HFFc6 (cell line): Measurements from ENCODE around the gene MTFP1. TPM values are rescaled to one million over a fixed set of nuclear protein-coding genes. Genes with fewer than 3 reads are reported as not detected.

Experiments
- DNase-seq: peaks from one replicate; pipeline ENCODE4 v3.0.0-alpha.2; 2018
- H3K27ac Mint-ChIP-seq: 2 replicates; pipeline ENCODE4 v1.8.0; 2020; ENCODE audit warnings: mild to moderate bottlenecking, mixed read lengths
- H3K27me3 Mint-ChIP-seq: 2 replicates; pipeline ENCODE4 v1.8.0; 2021; ENCODE audit warnings: mild to moderate bottlenecking, moderate library complexity, mixed read lengths; ENCODE audit not compliant: insufficient read depth
- H3K36me3 Mint-ChIP-seq: 2 replicates; pipeline ENCODE4 v1.8.0; 2021; ENCODE audit warnings: low read depth, mixed read lengths
- H3K4me1 Mint-ChIP-seq: 2 replicates; pipeline ENCODE4 v1.8.0; 2020; ENCODE audit warnings: low read depth, mixed read lengths
- H3K4me3 Mint-ChIP-seq: 2 replicates; pipeline ENCODE4 v1.8.0; 2020; ENCODE audit warnings: mild to moderate bottlenecking, moderate library complexity, mixed read lengths
- H3K9me3 Mint-ChIP-seq: 2 replicates; pipeline ENCODE4 v1.8.0; 2020; ENCODE audit warnings: mild to moderate bottlenecking, mixed read lengths
- total RNA-seq, 6 experiments: library from RNA; stranded (reverse); fragmentation: NEBNext Ultra II Directional; extraction: Animal tissue kit (Norgen Biotek cat#: 25700); gene quantifications; 2 replicates in 1 of 6; 3 replicates in 5 of 6; pipeline ENCODE4 v1.2.3, GENCODE V29; 2021
- TF ChIP-seq, protein P1 (sequence below): fragments of 200-600 bp; sonication (generic); IDR thresholded peaks from 2 replicates; pipeline ENCODE4 v1.5.0; 2021; ENCODE audit warnings: antibody characterized with exemption, mild to moderate bottlenecking

The MTFP1 gene
- total RNA-seq, 6 experiments from 2014 or later: 1.7 to 5.7 (median 4.1) TPM

DNA sequence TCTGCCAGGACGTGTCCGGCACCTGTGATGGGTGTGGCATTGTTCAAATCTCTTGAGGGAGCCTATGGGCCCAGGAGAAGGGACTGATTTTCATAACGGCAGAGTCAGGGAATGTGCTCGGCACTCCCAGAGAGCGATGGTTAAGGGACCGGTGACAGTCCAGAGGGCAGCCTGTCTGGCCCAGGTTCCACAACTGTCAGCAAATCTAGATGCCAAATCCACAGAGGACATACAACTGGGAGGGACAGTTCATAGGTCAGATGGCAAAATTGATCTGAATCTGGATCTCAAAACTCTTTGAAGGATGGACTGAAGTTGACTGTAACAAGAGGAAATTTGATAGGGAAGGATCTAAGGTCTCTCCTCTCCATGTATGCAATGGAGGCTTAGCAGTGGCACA, 21.3 kb upstream of the MTFP1 start:
- H3K36me3 Mint-ChIP-seq: peaks cover 7% of the 10 kb centered on the region
- H3K4me3 Mint-ChIP-seq: no peak overlapping the region
- no peak for DNase-seq
- H3K9me3 Mint-ChIP-seq: no peaks in the 10 kb centered on the region
- peaks cover 2% of the 10 kb centered on the region for H3K27me3 Mint-ChIP-seq
- peaks cover 22% of the 10 kb centered on the region for H3K4me1 Mint-ChIP-seq
- no peak overlapping the region for H3K27ac Mint-ChIP-seq
- TF ChIP-seq, protein P1, sequence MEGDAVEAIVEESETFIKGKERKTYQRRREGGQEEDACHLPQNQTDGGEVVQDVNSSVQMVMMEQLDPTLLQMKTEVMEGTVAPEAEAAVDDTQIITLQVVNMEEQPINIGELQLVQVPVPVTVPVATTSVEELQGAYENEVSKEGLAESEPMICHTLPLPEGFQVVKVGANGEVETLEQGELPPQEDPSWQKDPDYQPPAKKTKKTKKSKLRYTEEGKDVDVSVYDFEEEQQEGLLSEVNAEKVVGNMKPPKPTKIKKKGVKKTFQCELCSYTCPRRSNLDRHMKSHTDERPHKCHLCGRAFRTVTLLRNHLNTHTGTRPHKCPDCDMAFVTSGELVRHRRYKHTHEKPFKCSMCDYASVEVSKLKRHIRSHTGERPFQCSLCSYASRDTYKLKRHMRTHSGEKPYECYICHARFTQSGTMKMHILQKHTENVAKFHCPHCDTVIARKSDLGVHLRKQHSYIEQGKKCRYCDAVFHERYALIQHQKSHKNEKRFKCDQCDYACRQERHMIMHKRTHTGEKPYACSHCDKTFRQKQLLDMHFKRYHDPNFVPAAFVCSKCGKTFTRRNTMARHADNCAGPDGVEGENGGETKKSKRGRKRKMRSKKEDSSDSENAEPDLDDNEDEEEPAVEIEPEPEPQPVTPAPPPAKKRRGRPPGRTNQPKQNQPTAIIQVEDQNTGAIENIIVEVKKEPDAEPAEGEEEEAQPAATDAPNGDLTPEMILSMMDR: no peak

DNA sequence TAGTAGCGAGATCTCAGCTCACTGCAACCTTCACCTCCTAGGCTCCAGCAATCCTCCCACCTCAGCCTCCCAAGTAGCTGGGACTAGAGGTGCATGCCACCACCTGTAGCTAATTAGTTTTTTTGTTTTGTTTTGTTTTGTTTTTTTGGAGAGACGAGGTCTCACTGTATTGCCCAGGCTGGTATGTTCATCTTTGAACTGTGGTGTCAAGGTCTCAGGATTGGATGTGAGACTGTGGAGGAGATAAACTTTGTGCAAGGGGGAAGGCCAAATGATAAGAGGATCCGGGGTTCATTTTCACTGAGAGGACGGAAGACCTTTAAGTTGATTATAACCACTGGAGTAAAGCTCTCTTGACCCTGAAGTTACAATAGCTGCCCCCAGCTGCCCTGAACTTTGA, 19.8 kb upstream of the MTFP1 start:
- Mint-ChIP-seq H3K27me3 (peaks cover 2% of the 10 kb centered on the region), H3K9me3 (no peaks in the 10 kb centered on the region), H3K4me1 (peaks cover 24% of the 10 kb centered on the region), H3K36me3 (peaks cover 10% of the 10 kb centered on the region), H3K4me3 (no peak overlapping the region), H3K27ac (peak overlapping the region; percentile 16; the same call in 1 of the 2 replicates)
- TF ChIP-seq, protein P1: no peak
- DNase-seq: no peak

DNA sequence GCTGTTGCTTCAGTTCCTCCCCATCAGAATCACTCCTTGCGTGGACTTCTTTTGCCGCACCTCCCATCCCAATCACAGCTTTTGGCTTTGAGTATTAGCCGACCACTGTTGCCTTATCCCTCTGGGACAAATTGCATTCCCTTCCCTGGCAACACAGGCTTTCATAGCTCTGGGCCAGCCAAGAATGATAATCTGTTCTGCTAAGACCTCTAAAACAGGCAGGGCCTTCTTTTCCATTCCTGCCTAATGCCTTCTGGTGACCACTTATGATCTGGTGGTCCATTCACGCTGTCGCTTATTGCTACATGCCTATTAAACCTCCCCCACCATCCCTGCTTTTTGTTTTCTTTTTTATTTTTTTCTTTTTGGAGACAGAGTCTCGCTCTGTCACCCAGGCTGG, 19.2 kb upstream of the MTFP1 start:
- H3K27ac Mint-ChIP-seq: no peak overlapping the region
- peaks cover 2% of the 10 kb centered on the region for H3K27me3 Mint-ChIP-seq
- no peak for DNase-seq
- H3K4me1 Mint-ChIP-seq: peaks cover 24% of the 10 kb centered on the region
- TF ChIP-seq, protein P1: no peak
- H3K9me3 Mint-ChIP-seq: no peaks in the 10 kb centered on the region
- peaks cover 16% of the 10 kb centered on the region for H3K36me3 Mint-ChIP-seq
- H3K4me3 Mint-ChIP-seq: no peak overlapping the region

DNA sequence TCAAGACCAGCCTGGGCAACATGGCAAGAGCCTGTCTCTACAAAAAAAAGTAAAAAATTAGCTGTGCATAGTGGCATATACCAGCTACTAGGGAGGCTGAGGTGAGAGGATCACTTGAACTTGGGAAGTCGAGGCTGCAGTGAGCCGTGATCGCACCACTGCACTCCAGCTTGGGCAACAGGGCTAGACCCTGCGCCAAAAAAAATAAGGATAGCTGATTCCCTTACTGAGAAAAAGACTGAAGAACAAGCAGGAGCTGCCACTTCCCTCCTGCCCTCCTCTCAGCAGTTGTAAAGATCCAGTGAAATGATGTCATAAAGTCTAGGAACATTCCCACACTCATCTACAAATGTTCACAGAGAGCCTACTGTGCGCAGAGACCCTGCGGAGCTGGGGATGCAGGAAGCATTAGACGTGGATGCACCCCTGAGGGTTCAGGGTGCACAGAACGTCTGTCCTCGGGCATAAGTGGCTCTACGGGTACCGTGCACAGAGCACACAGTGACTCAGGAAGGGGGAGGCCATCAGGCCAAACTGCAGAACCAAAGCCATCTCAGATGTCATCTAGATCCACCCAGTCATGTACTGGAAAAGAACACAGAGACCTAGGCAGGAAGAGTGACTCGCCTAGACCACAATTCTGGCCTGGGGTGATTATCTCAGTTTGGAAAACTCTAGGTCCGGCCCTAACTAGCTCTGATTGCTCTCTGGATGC, 17.0 kb upstream of the MTFP1 start:
- Mint-ChIP-seq H3K4me1 (peaks cover 33% of the 10 kb centered on the region), H3K4me3 (peak overlapping the region; percentile 35), H3K27ac (peak overlapping the region; percentile 93), H3K36me3 (peaks cover 33% of the 10 kb centered on the region), H3K27me3 (peaks cover 2% of the 10 kb centered on the region), H3K9me3 (no peaks in the 10 kb centered on the region)
- DNase-seq: peak; percentile 93
- TF ChIP-seq, protein P1: no peak

DNA sequence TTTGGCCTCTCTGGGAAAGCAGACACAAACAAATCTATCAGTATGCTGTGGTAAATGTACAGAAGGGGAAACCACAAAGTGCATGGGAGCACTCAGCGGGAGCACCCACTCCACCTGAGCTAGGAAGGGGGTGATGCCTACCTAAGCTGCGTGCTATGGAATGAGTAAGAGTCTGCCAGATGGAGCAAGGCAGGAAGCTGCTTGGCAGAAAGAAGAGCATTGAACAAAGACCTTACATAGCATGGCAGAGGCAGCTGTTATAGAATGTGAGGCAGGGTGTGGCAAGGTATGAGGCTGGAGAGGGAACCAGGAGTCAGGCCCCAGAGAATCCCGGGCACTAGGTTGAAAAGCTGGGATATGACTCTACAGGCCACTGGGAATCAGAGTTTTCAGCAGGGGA, 13.8 kb upstream of the MTFP1 start:
- Mint-ChIP-seq H3K27ac (peak overlapping the region; percentile 39; the same call in 1 of the 2 replicates), H3K27me3 (peaks cover 2% of the 10 kb centered on the region), H3K36me3 (peaks cover 44% of the 10 kb centered on the region), H3K9me3 (no peaks in the 10 kb centered on the region), H3K4me3 (no peak overlapping the region), H3K4me1 (peaks cover 61% of the 10 kb centered on the region)
- TF ChIP-seq, protein P1: no peak
- no peak for DNase-seq
